GM23338 (cell line): ENCODE results near the gene IQGAP2. TPM values are rescaled to one million over a fixed set of nuclear protein-coding genes. Genes with fewer than 3 reads are reported as not detected.
"Not testable (repeated sequence)": the region's sequence is repeated elsewhere in the genome, so short reads cannot be mapped to it uniquely, and the experiment has no call there.

Experiments
- ATAC-seq: fragments of 200-7000 bp; cut with Tn5 transposase; 3 replicates; pipeline ENCODE4 v1.9.1; 2020
- DNase-seq: peaks from one replicate; pipeline ENCODE4 v3.0.0-alpha.2; 2015; ENCODE audit warnings: low spot score
- H2AFZ ChIP-seq: fragments of 200-600 bp; sonication (generic); 2 replicates; pipeline ENCODE4 v1.8.0; 2016; ENCODE audit warnings: antibody characterized with exemption, mild to moderate bottlenecking, moderate library complexity
- H3F3A ChIP-seq: fragments of 200-600 bp; sonication (generic); replicated peaks from 2 replicates; pipeline ENCODE4 v1.8.0; 2017; ENCODE audit warnings: antibody characterized with exemption, mixed run types, low read depth
- H3K27ac ChIP-seq: fragments of 200-600 bp; sonication (generic); 2 replicates; pipeline ENCODE4 v1.6.1; 2016; ENCODE audit warnings: low read depth
- H3K27me3 ChIP-seq: fragments of 200-600 bp; sonication (generic); 2 replicates; pipeline ENCODE4 v1.8.0; 2016; ENCODE audit warnings: mild to moderate bottlenecking, mixed run types, moderate library complexity; ENCODE audit not compliant: insufficient read depth
- H3K36me3 ChIP-seq: fragments of 200-600 bp; sonication (generic); 2 replicates; pipeline ENCODE4 v1.8.0; 2016; ENCODE audit warnings: mild to moderate bottlenecking; ENCODE audit not compliant: insufficient read depth
- H3K4me1 ChIP-seq: fragments of 200-600 bp; sonication (generic); 2 replicates; pipeline ENCODE4 v1.8.0; 2016; ENCODE audit warnings: mild to moderate bottlenecking, moderate library complexity; ENCODE audit not compliant: insufficient read depth
- H3K4me2 ChIP-seq: fragments of 200-600 bp; sonication (generic); 2 replicates; pipeline ENCODE4 v1.7.1; 2017; ENCODE audit warnings: mixed run types
- H3K4me3 ChIP-seq: fragments of 200-600 bp; sonication (generic); 2 replicates; pipeline ENCODE4 v1.6.1; 2016; ENCODE audit warnings: mixed run types
- H3K79me2 ChIP-seq: fragments of 200-600 bp; sonication (generic); replicated peaks from 2 replicates; pipeline ENCODE4 v1.8.0; 2017; ENCODE audit warnings: mild to moderate bottlenecking; ENCODE audit not compliant: insufficient read depth
- H3K9me2 ChIP-seq: fragments of 200-600 bp; sonication (generic); 2 replicates; pipeline ENCODE4 v1.8.0; 2017; ENCODE audit not compliant: insufficient read depth
- H4K20me1 ChIP-seq: fragments of 200-600 bp; sonication (generic); replicated peaks from 2 replicates; pipeline ENCODE4 v1.8.0; 2017; ENCODE audit warnings: mild to moderate bottlenecking; ENCODE audit not compliant: insufficient read depth
- H3K27ac Mint-ChIP-seq: 2 replicates; pipeline ENCODE4 v1.8.0; 2020; ENCODE audit warnings: inconsistent platforms, mild to moderate bottlenecking, moderate library complexity, mixed read lengths
- H3K27me3 Mint-ChIP-seq: 3 replicates; pipeline ENCODE4 v1.8.0; 2022; ENCODE audit warnings: low read depth, mild to moderate bottlenecking, moderate library complexity, mixed read lengths, inconsistent platforms; ENCODE audit not compliant: insufficient read depth, poor library complexity
- H3K36me3 Mint-ChIP-seq: 3 replicates; pipeline ENCODE4 v1.8.0; 2021; ENCODE audit warnings: low read depth, mild to moderate bottlenecking, inconsistent platforms, moderate library complexity, mixed read lengths
- H3K4me1 Mint-ChIP-seq: 3 replicates; pipeline ENCODE4 v1.8.0; 2020; ENCODE audit warnings: mild to moderate bottlenecking, inconsistent platforms, mixed read lengths
- H3K4me3 Mint-ChIP-seq: 3 replicates; pipeline ENCODE4 v1.8.0; 2021; ENCODE audit warnings: moderate library complexity, mild to moderate bottlenecking, inconsistent platforms, mixed read lengths
- H3K9me3 Mint-ChIP-seq: 3 replicates; pipeline ENCODE4 v1.8.0; 2020; ENCODE audit warnings: moderate library complexity, mild to moderate bottlenecking, inconsistent platforms, mixed read lengths
- CREB1 ChIP-seq: fragments of 250-450 bp; sonication (Bioruptor Pico); IDR thresholded peaks from 2 replicates; pipeline ENCODE4 v1.5.0; 2020; ENCODE audit warnings: low read depth, mild to moderate bottlenecking, moderate library complexity
- polyA plus RNA-seq: library from polyadenylated mRNA; unstranded; fragments of >200 nt; fragmentation: Nextera tagmentation; extraction: Ambion mirVana; gene quantifications from 2 replicates; pipeline ENCODE4 v1.2.1, GENCODE V29; 2016
- total RNA-seq: library from RNA; depleted of rRNA; stranded (reverse); fragments of >200 nt; shearing (Covaris generic); gene quantifications from 2 replicates; pipeline ENCODE4 v1.2.3, GENCODE V29; 2014
- TF ChIP-seq, protein P1 (sequence below): fragments of 250-450 bp; sonication (Bioruptor Pico); IDR thresholded peaks from 2 replicates; pipeline ENCODE4 v1.5.0; 2020; ENCODE audit warnings: mild to moderate bottlenecking, moderate library complexity

IQGAP2 gene
- total and polyA plus RNA-seq, 2 experiments from 2014 or later = 60.0 to 86.5 TPM

DNA sequence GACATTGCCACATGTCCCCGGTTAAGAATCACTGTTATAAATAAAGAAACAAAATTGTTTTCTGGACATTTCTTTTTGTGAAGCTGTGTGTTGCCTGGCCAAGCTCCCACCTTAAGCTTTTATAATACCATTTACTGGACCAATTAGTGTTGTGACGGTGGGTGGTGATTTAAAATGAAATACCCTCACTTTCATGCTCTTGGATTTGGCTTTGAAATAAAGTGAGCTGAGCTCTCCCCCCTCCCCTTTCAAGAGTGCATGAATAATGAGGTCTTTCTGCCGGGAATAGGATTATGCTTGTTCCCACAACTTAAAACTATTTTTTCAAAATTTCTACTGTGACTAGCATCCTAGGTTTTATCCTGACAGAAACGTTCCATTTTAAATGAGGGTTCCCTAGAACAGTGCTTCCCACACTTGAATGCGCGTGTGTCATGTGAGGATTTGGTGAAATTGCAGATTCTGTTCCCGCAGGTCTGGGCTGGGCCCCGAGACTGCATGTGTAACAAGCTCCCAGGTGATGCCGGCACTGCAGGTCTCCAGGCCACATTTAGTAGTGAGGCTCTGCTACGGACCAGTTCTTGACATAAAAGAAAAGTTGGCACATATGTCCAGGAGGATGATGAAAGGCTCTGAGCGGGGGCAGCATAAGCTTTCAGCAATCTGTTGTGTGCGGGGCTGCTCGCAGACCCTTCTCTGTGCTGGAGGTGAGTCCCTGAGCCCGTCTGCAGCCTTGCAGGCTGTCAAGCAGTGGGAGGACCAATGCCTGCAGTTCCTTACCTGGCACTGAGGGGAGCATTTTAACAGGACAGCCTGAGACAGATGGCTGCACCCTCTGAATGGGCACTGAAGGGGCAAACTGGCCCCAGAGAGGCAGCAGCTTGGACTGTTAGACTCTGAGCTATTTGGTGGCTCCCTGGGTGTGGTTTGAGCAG, 24.4 kb downstream of the IQGAP2 start (continued):
- TF ChIP-seq, protein P1, sequence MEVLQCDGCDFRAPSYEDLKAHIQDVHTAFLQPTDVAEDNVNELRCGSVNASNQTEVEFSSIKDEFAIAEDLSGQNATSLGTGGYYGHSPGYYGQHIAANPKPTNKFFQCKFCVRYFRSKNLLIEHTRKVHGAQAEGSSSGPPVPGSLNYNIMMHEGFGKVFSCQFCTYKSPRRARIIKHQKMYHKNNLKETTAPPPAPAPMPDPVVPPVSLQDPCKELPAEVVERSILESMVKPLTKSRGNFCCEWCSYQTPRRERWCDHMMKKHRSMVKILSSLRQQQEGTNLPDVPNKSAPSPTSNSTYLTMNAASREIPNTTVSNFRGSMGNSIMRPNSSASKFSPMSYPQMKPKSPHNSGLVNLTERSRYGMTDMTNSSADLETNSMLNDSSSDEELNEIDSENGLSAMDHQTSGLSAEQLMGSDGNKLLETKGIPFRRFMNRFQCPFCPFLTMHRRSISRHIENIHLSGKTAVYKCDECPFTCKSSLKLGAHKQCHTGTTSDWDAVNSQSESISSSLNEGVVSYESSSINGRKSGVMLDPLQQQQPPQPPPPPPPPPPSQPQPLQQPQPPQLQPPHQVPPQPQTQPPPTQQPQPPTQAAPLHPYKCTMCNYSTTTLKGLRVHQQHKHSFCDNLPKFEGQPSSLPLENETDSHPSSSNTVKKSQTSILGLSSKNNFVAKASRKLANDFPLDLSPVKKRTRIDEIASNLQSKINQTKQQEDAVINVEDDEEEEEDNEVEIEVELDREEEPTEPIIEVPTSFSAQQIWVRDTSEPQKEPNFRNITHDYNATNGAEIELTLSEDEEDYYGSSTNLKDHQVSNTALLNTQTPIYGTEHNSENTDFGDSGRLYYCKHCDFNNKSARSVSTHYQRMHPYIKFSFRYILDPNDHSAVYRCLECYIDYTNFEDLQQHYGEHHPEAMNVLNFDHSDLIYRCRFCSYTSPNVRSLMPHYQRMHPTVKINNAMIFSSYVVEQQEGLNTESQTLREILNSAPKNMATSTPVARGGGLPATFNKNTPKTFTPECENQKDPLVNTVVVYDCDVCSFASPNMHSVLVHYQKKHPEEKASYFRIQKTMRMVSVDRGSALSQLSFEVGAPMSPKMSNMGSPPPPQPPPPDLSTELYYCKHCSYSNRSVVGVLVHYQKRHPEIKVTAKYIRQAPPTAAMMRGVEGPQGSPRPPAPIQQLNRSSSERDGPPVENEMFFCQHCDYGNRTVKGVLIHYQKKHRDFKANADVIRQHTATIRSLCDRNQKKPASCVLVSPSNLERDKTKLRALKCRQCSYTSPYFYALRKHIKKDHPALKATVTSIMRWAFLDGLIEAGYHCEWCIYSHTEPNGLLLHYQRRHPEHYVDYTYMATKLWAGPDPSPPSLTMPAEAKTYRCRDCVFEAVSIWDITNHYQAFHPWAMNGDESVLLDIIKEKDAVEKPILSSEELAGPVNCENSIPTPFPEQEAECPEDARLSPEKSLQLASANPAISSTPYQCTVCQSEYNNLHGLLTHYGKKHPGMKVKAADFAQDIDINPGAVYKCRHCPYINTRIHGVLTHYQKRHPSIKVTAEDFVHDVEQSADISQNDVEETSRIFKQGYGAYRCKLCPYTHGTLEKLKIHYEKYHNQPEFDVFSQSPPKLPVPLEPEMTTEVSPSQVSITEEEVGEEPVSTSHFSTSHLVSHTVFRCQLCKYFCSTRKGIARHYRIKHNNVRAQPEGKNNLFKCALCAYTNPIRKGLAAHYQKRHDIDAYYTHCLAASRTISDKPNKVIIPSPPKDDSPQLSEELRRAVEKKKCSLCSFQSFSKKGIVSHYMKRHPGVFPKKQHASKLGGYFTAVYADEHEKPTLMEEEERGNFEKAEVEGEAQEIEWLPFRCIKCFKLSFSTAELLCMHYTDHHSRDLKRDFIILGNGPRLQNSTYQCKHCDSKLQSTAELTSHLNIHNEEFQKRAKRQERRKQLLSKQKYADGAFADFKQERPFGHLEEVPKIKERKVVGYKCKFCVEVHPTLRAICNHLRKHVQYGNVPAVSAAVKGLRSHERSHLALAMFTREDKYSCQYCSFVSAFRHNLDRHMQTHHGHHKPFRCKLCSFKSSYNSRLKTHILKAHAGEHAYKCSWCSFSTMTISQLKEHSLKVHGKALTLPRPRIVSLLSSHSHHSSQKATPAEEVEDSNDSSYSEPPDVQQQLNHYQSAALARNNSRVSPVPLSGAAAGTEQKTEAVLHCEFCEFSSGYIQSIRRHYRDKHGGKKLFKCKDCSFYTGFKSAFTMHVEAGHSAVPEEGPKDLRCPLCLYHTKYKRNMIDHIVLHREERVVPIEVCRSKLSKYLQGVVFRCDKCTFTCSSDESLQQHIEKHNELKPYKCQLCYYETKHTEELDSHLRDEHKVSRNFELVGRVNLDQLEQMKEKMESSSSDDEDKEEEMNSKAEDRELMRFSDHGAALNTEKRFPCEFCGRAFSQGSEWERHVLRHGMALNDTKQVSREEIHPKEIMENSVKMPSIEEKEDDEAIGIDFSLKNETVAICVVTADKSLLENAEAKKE (CRISPR knock-in tag) = no peak
- no peak for TF ChIP-seq CREB1 (CRISPR knock-in tag)

DNA sequence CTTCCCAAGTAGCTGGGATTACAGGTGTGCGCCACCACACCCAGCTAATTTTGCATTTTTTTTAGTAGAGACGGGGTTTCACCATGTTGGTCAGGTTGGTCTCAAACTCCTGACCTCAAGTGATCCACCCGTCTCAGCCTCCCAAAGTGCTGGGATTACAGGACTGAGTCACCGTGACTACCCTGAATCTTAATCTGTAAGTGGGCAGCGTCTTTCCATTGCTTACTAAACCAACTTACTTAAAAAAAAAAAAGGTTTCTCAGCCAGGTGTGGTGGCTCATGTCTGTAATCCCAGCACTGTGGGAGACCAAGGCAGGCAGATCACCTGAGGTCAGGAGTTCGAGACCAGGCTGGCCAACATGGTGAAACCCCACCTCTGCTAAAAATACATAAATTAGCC, 25.5 kb downstream of the IQGAP2 start:
- not testable (repeated sequence) for H3K27me3 Mint-ChIP-seq, H3K27me3 ChIP-seq, H3K9me2 ChIP-seq, H3K4me3 ChIP-seq, H3K36me3 Mint-ChIP-seq, H4K20me1 ChIP-seq, H2AFZ ChIP-seq, H3K36me3 ChIP-seq, H3K27ac Mint-ChIP-seq, DNase-seq, H3K4me3 Mint-ChIP-seq, ATAC-seq, H3K4me2 ChIP-seq, H3K27ac ChIP-seq, H3K9me3 Mint-ChIP-seq
- peaks cover 52% of the 10 kb centered on the region for H3K4me1 ChIP-seq
- peaks cover 61% of the 10 kb centered on the region for H3K79me2 ChIP-seq
- H3F3A ChIP-seq = peaks cover 17% of the 10 kb centered on the region
- peaks cover 70% of the 10 kb centered on the region for H3K4me1 Mint-ChIP-seq
